ENCODE measurements around the gene FIG4. TPM values are rescaled to one million over a fixed set of nuclear protein-coding genes. Genes with fewer than 3 reads are reported as not detected.
A peak's percentile ranks its signal among the peaks of the same experiment; 100 is the strongest.
"Not testable (repeated sequence)": the region's sequence is repeated elsewhere in the genome, so short reads cannot be mapped to it uniquely, and the experiment has no call there.

The FIG4 gene
- 8.2 and 8.5 TPM in 2 replicates for total RNA-seq (2014; rRNA removed; shearing (Covaris generic))
- polyA plus RNA-seq (2015; cell fraction: cytosol; rRNA removed): 9.8 and 13.9 TPM in 2 replicates
- polyA plus RNA-seq (2015; cell fraction: nucleus; rRNA removed): 17.5 and 20.9 TPM in 2 replicates

- peak; percentile 94 for DNase-seq (ENCODE audit: low read depth)
Measured at GRCh38 chr6:109690737-109691621, at the start of gene FIG4, which contains the start of gene AK9. TSS of gene FIG4 (plus strand) at chr6:109691296. CDS start at chr6:109691436, 140 bp downstream. TSS of gene AK9 (minus strand) at chr6:109691202. CDS start at chr6:109675745, 15,457 bp downstream.

GRCh38 chr6:109644131-109644530 is 47.0 kb upstream of the FIG4 start:
- DNase-seq (ENCODE audit: low read depth): peak; percentile 17

GRCh38 chr6:109653264-109653663 is 37.8 kb upstream of the FIG4 start:
- no peak for DNase-seq (ENCODE audit: low read depth)

- DNase-seq (ENCODE audit: low read depth): no peak
Measured at GRCh38 chr6:109655761-109656262, 35.3 kb upstream of the FIG4 start.

GRCh38 chr6:109660526-109661320 is 30.4 kb upstream of the FIG4 start:
- peak; percentile 71 for DNase-seq (ENCODE audit: low read depth)

- DNase-seq (ENCODE audit: low read depth): peak; percentile 63
Measured at GRCh38 chr6:109662192-109662591, 28.9 kb upstream of the FIG4 start.

GRCh38 chr6:109669811-109670210 is 21.3 kb upstream of the FIG4 start:
- no peak for DNase-seq (ENCODE audit: low read depth)

GRCh38 chr6:109671733-109672132 is 19.4 kb upstream of the FIG4 start:
- DNase-seq (ENCODE audit: low read depth): no peak

- no peak for DNase-seq (ENCODE audit: low read depth)
Measured at GRCh38 chr6:109672175-109672574, 18.9 kb upstream of the FIG4 start.

- no peak for DNase-seq (ENCODE audit: low read depth)
Measured at GRCh38 chr6:109672839-109673238, 18.3 kb upstream of the FIG4 start.

- DNase-seq (ENCODE audit: low read depth): no peak
Measured at GRCh38 chr6:109676724-109677123, 14.4 kb upstream of the FIG4 start.

GRCh38 chr6:109678240-109678639 is 12.9 kb upstream of the FIG4 start:
- DNase-seq (ENCODE audit: low read depth): no peak

GRCh38 chr6:109678661-109679505 is 12.2 kb upstream of the FIG4 start:
- not testable (repeated sequence) for DNase-seq (ENCODE audit: low read depth)

GRCh38 chr6:109686566-109687265 is 4.4 kb upstream of the FIG4 start:
- DNase-seq (ENCODE audit: low read depth): no peak

GRCh38 chr6:109687271-109687761 is 3.8 kb upstream of the FIG4 start:
- DNase-seq (ENCODE audit: low read depth): peak; percentile 96

- no peak for DNase-seq (ENCODE audit: low read depth)
Measured at GRCh38 chr6:109690373-109690736, 741 bp upstream of the FIG4 start.

GRCh38 chr6:109693111-109693510 is 2.0 kb downstream of the FIG4 start:
- DNase-seq (ENCODE audit: low read depth): no peak

GRCh38 chr6:109695468-109695867 is 4.4 kb downstream of the FIG4 start:
- DNase-seq (ENCODE audit: low read depth): no peak

GRCh38 chr6:109696355-109696754 is 5.3 kb downstream of the FIG4 start:
- DNase-seq (ENCODE audit: low read depth): no peak

GRCh38 chr6:109701221-109701620 is 10.1 kb downstream of the FIG4 start:
- DNase-seq (ENCODE audit: low read depth): no peak
